HepG2 (cell line): Measurements from ENCODE around the gene ST8SIA2.

Source experiments
- REXO4 ChIP-seq: sonication (generic); formaldehyde crosslinking; IDR thresholded peaks from 2 replicates; pipeline ENCODE4 v1.8.0; 2022; ENCODE audit warnings: missing genetic modification reagents, mild to moderate bottlenecking, borderline replicate concordance
- ZBTB8A ChIP-seq: sonication (generic); formaldehyde crosslinking; IDR thresholded peaks from 2 replicates; pipeline ENCODE4 v1.4.0; 2020; ENCODE audit warnings: mild to moderate bottlenecking, low read depth, missing genetic modification reagents, borderline replicate concordance

DNA sequence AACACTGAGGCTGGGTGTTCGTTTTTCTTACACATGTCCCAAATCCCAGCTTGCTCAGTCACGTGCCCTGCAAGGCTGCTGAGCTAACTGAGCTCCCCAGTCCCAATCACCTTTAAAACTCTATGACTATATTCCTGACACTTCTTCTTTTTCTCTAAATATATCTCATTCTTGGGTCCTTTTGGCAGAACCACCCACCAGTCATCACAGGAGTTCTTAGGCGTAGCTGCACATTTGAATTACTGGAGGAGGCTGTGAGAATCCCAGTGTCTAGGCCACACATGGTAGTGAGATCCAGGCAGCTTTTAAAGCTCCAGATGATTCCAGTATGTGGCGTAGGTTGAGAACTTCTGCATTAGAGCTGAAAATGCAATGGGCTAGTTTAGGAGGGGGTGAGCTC lies 66.3 kb downstream of the ST8SIA2 start:
- no peak for TF ChIP-seq ZBTB8A (CRISPR knock-in tag)
- no peak for TF ChIP-seq REXO4 (CRISPR knock-in tag)
